NB4 (cell line): ENCODE measurements around the gene AGT.

ENCODE experiments used
- DNase-seq: peaks from one replicate; pipeline ENCODE4 v3.0.0; 2010; ENCODE audit warnings: low read depth
- H3K4me3 ChIP-seq: one replicate; pipeline ENCODE4 v1.5.1; 2011; ENCODE audit warnings: mild to moderate bottlenecking, low read depth, low read length, moderate library complexity
- MAX ChIP-seq: IDR thresholded peaks from 2 replicates; pipeline ENCODE4 v1.6.1; 2011; ENCODE audit warnings: low read depth, low read length
- MYC ChIP-seq: IDR thresholded peaks from 2 replicates; pipeline ENCODE4 v1.6.1; 2011; ENCODE audit warnings: low read depth, low read length
- POLR2A ChIP-seq: IDR thresholded peaks from 2 replicates; pipeline ENCODE4 v1.6.1; 2011; ENCODE audit warnings: mild to moderate bottlenecking; ENCODE audit not compliant: insufficient read length; ENCODE audit errors: extremely low read depth
- TF ChIP-seq, protein P1 (sequence below): IDR thresholded peaks from one replicate; pipeline ENCODE4 v1.5.1; 2012; ENCODE audit warnings: low read depth, low read length

The AGT gene

GRCh38 chr1:230713915-230714764, at the start of gene AGT:
TSS of gene AGT (minus strand) at chr1:230714122. CDS start at chr1:230710823, 3,299 bp downstream.
- TF ChIP-seq MYC (no peak), MAX (no peak), POLR2A (no peak)
- TF ChIP-seq, protein P1, sequence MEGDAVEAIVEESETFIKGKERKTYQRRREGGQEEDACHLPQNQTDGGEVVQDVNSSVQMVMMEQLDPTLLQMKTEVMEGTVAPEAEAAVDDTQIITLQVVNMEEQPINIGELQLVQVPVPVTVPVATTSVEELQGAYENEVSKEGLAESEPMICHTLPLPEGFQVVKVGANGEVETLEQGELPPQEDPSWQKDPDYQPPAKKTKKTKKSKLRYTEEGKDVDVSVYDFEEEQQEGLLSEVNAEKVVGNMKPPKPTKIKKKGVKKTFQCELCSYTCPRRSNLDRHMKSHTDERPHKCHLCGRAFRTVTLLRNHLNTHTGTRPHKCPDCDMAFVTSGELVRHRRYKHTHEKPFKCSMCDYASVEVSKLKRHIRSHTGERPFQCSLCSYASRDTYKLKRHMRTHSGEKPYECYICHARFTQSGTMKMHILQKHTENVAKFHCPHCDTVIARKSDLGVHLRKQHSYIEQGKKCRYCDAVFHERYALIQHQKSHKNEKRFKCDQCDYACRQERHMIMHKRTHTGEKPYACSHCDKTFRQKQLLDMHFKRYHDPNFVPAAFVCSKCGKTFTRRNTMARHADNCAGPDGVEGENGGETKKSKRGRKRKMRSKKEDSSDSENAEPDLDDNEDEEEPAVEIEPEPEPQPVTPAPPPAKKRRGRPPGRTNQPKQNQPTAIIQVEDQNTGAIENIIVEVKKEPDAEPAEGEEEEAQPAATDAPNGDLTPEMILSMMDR = no peak
- DNase-seq = peak; percentile 9
- no peak within 1 kb of the TSS for H3K4me3 ChIP-seq

GRCh38 chr1:230761443-230762167, 47.7 kb upstream of the AGT start:
- TF ChIP-seq POLR2A (no peak), MAX (0 out of 2 replicates have a peak, but pooled peaks have one; percentile 32)
- DNase-seq = no peak
- no peak overlapping the region for H3K4me3 ChIP-seq

- TF ChIP-seq, protein P1 = no peak
- TF ChIP-seq MAX (no peak), MYC (no peak), POLR2A (no peak)
- no peak overlapping the region for H3K4me3 ChIP-seq
- no peak for DNase-seq
Measured at GRCh38 chr1:230760360-230760827, 46.5 kb upstream of the AGT start.

DNA sequence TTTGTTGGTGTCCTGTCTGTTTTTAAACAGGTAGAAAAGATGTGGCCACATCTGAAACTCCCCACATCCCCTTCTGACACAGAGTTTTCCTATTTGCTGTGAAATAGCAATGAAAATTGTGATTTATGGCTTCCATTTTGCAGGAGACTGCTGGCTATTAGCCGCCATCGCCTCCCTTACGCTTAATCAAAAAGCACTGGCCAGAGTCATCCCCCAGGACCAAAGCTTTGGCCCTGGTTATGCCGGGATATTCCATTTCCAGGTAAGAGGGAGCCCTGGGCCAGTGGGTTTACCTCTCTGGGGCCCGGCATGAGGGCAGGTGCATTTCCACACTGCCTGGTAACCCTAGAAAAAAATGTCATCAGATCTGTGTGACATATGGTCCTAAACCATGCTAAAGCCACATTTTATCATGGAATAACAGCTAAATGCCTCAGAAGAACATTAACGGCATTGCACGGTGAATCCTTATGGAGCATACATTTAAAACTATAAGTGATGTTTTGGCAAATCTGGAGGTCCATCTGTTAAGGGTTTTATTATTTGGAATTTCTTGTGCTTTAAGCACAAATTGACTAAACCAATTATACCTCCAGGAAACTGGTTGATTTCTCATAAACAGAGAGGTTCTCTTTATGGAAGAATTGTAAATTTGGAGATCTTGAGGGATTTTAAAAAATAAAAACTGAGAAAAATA, 45.6 kb upstream of the AGT start:
- TF ChIP-seq, protein P1 = no peak
- TF ChIP-seq POLR2A = no peak
- TF ChIP-seq MYC = no peak
- TF ChIP-seq MAX = no peak
- no peak for DNase-seq
- H3K4me3 ChIP-seq = no peak overlapping the region

DNA sequence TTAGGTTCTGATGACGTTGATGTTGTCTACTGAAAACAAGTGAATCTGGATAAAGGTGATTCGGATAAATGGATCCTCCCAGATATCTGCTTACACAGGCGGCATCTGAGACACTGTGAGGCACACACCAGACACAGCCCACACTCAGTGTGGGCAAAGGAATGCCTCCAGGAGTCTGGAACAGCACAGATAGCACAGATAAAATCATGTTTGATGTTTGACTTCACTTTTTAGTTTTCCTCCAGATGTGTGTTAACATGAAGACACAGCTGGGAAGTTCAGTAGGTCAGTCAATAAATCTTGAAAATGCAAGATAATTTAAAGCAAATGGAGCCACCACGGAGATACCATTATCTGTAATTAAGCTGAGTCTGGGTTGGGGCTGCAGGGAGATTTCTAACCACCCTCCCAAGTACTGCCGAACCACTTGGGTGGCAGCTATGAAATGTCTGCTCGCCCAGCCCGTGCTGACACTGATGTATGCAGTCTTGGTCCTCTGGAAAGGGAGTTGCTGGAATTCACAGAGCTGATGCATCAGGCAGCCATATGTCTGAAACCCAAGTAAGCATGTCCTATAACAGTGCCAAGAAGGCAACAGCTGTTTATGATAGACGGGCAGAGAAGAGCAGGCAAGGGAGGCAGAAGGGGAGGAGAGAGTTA, 44.9 kb upstream of the AGT start:
- no peak for DNase-seq
- TF ChIP-seq MAX (no peak), MYC (no peak), POLR2A (no peak)
- TF ChIP-seq, protein P1 = no peak
- no peak overlapping the region for H3K4me3 ChIP-seq
